Measurements from ENCODE around the gene GNG13. TPM values are rescaled to one million over a fixed set of nuclear protein-coding genes. Genes with fewer than 3 reads are reported as not detected.

Gene GNG13
- polyA plus RNA-seq, 2 of the 4 experiments (the other 2 are of a cell fraction) = 0.09 TPM; not detected in 1

GRCh38 chr16:797120-797420 lies 3.5 kb downstream of the GNG13 start:
- H3K4me1 ChIP-seq = peaks cover 32% of the 10 kb centered on the region
- DNase-seq (ENCODE audit: low read depth in 1 of 2, low spot score in 1 of 2) = peak in 1 of 2 experiments; percentile 55
- peak in 1 of 2 experiments; percentile 9; a peak in 3 of 6 replicates for ATAC-seq

DNA sequence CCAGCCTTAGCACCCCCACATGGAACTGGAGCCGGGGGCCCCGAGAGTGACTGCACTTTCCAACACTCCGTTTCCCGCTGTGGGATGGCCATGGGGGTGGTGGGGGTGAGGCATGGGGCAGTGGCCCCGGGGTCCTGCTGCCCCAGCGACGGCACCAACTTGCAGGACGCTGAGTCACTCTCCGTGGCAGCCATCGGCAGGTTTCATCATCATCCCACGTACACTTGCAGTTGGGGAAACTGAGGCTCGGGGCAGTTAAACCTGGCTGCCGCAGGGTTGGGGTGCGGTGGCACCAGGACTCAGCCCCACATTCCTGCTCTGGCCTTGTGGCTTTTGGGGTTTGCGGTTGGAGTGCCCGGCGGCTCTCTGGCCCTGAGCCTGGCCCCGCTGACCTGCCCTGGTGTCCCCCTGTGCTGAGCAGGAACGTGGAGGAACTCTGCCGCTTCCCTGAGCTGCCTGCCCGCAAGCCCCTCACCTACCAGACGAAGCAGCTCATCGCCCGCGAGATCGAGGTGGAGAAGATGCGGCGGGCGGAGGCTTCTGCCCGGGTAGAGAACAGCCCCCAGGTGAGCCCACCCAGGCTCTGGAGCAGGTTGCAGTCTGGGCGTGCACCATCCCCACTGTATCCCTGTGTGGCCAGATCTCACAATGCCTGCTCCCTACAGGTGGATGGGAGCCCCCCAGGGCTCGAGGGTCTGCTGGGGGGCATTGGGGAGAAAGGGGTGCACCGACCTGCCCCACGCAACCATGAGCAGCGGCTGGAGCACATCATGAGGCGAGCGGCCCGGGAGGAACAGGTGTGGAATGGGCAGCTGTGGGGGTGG lies 4.0 kb downstream of the GNG13 start:
- WGBS (ENCODE audit: missing lambda C conversion rate) = 83% methylated on average over 30 of the region's 38 CpGs

More at GRCh38 chr16:797120-797420, 3.5 kb downstream of the GNG13 start:
- no peak for FAIRE-seq
- H3K27ac ChIP-seq = no peak overlapping the region
- H3K4me3 ChIP-seq = no peak overlapping the region
- WGBS (ENCODE audit: missing lambda C conversion rate) = no CpG with 5 or more reads among the region's 2 CpGs
- ChIA-PET POLR2A (no interaction called here), CTCF (interaction anchor here (0.9 to 3.4 kb wide), 3 partner anchors 11 to 260 kb away, joined by 3 to 27 read pairs (median 3); no protein-coding TSS in a partner anchor)
- H3K9me3 ChIP-seq = no peaks in the 10 kb centered on the region
- TF ChIP-seq KDM1A (IDR thresholded peaks at IDR 0.05; ENCODE audit: low read depth) = no peak
- no peak for TF ChIP-seq HES2 (IDR thresholded peaks at IDR 0.05)
- no peak for TF ChIP-seq EP300 (IDR thresholded peaks at IDR 0.05)
- no peak for TF ChIP-seq MAFK (IDR thresholded peaks at IDR 0.05; ENCODE audit: partially characterized antibody)
- TF ChIP-seq CBX2 (IDR thresholded peaks at IDR 0.05; ENCODE audit: borderline replicate concordance, low read depth) = no peak
- no peak for TF ChIP-seq POLR2AphosphoS2 (conservative IDR thresholded peaks at IDR 0.05; ENCODE audit: low read length)
- TF ChIP-seq CEBPB (IDR thresholded peaks at IDR 0.05) = no peak
- TF ChIP-seq RCOR1 (IDR thresholded peaks at IDR 0.05; ENCODE audit: low read depth, low read length) = no peak
- no peak for TF ChIP-seq MYC (IDR thresholded peaks at IDR 0.05; ENCODE audit: borderline replicate concordance, low read length)
- H3K4me2 ChIP-seq = no peak overlapping the region

More for the DNA sequence above, 4.0 kb downstream of the GNG13 start:
- ATAC-seq (no peak), DNase-seq (ENCODE audit: low read depth in 1 of 2, low spot score in 1 of 2) (no peak), FAIRE-seq (no peak)
- Histone ChIP-seq H3K27ac (peak overlapping the region; percentile 10 to 75; a peak in 5 of 6 replicates), H3K4me3 (no peak overlapping the region), H3K4me2 (peak overlapping the region; percentile 51), H3K9me3 (no peaks in the 10 kb centered on the region), H3K4me1 (peaks cover 32% of the 10 kb centered on the region)
- ChIA-PET POLR2A (interaction anchor here (0.5 kb wide), 1 partner anchor 12 kb away, joined by 3 read pairs; no protein-coding TSS in a partner anchor), CTCF (interaction anchor here (0.8 to 3.4 kb wide), 10 partner anchors 8 to 307 kb away, joined by 3 to 27 read pairs (median 4); no protein-coding TSS in a partner anchor)
- TF ChIP-seq ELK1 (IDR thresholded peaks at IDR 0.05; ENCODE audit: low read depth, low read length) = no peak
- TF ChIP-seq, protein P1, sequence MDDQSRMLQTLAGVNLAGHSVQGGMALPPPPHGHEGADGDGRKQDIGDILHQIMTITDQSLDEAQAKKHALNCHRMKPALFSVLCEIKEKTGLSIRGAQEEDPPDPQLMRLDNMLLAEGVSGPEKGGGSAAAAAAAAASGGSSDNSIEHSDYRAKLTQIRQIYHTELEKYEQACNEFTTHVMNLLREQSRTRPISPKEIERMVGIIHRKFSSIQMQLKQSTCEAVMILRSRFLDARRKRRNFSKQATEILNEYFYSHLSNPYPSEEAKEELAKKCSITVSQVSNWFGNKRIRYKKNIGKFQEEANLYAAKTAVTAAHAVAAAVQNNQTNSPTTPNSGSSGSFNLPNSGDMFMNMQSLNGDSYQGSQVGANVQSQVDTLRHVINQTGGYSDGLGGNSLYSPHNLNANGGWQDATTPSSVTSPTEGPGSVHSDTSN (IDR thresholded peaks at IDR 0.05) = no peak
- TF ChIP-seq NPAS2 (CRISPR knock-in tag; IDR thresholded peaks at IDR 0.05; ENCODE audit: borderline replicate concordance) = no peak
- no peak for TF ChIP-seq SMC3 (IDR thresholded peaks at IDR 0.05)
- no peak for TF ChIP-seq HDAC2 (IDR thresholded peaks at IDR 0.05)
- TF ChIP-seq MYC (IDR thresholded peaks at IDR 0.05; ENCODE audit: borderline replicate concordance, low read length) = no peak
- TF ChIP-seq CBX8 (IDR thresholded peaks at IDR 0.05) = no peak
- no peak for TF ChIP-seq RFX5 (IDR thresholded peaks at IDR 0.05)
- TF ChIP-seq, protein P2, sequence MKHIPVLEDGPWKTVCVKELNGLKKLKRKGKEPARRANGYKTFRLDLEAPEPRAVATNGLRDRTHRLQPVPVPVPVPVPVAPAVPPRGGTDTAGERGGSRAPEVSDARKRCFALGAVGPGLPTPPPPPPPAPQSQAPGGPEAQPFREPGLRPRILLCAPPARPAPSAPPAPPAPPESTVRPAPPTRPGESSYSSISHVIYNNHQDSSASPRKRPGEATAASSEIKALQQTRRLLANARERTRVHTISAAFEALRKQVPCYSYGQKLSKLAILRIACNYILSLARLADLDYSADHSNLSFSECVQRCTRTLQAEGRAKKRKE (CRISPR knock-in tag; IDR thresholded peaks at IDR 0.05; ENCODE audit: low read depth) = no peak
- no peak for TF ChIP-seq JUNB (IDR thresholded peaks at IDR 0.05)
- no peak for TF ChIP-seq REST (IDR thresholded peaks at IDR 0.05)
- no peak for TF ChIP-seq RAD21 (conservative IDR thresholded peaks at IDR 0.05 in 1 of 2, IDR thresholded peaks at IDR 0.05 in 1 of 2)
